ENCODE measurements around the gene HOXA9. TPM values are rescaled to one million over a fixed set of nuclear protein-coding genes. Genes with fewer than 3 reads are reported as not detected.

Gene HOXA9
- total and polyA plus RNA-seq, 9 donors, result 0.12 to 2.5 (median 0.57) TPM; not detected in 1

GRCh38 chr7:27152816-27153442 is 12.4 kb downstream of the HOXA9 start:
- H3K27ac ChIP-seq, result no peak overlapping the region
- peaks cover 6% of the 10 kb centered on the region for H3K4me1 ChIP-seq (ENCODE audit: insufficient read depth)
- intact Hi-C loops (cut with DNase I), result loop anchor here in 1 of 4 donors (10.0 kb wide), 2 partner anchors 948 to 1258 kb away; partner anchors contain the start of genes CBX3 and HNRNPA2B1
- no peak for TF ChIP-seq EP300 (IDR thresholded peaks at IDR 0.05)
- TF ChIP-seq CTCF (IDR thresholded peaks at IDR 0.05), result no peak
- no peak for TF ChIP-seq POLR2A (IDR thresholded peaks at IDR 0.05)
- peak overlapping the region; percentile 74 for H3K4me3 ChIP-seq
- peaks cover 3% of the 10 kb centered on the region for H3K27me3 ChIP-seq
- 34 to 53% (median 38%) methylated on average over 20 to 22 of the region's 22 CpGs for WGBS, 3 donors
- DNase-seq, result peak in 2 of 5 donors; percentile 7 to 25
- H3K9me3 ChIP-seq, result peaks cover 0 to 3% of the 10 kb centered on the region in 2 donors
- no peaks in the 10 kb centered on the region for H3K36me3 ChIP-seq

- TF ChIP-seq CTCF (IDR thresholded peaks at IDR 0.05), result no peak
- TF ChIP-seq EP300 (IDR thresholded peaks at IDR 0.05), result no peak
- TF ChIP-seq POLR2A (IDR thresholded peaks at IDR 0.05), result no peak
- Histone ChIP-seq H3K27me3 (peaks cover 3% of the 10 kb centered on the region), H3K4me1 (ENCODE audit: insufficient read depth) (peaks cover 6% of the 10 kb centered on the region), H3K4me3 (peak within 1 kb of the TSS; percentile 74), H3K9me3 (peaks cover 0 to 3% of the 10 kb centered on the region in 2 donors), H3K27ac (no peak within 1 kb of the TSS), H3K36me3 (no peaks in the 10 kb centered on the region)
- intact Hi-C loops (cut with DNase I), result loop anchor here in 1 of 4 donors (10.0 kb wide), 2 partner anchors 947 to 1257 kb away; partner anchors contain the start of genes CBX3 and HNRNPA2B1
- WGBS, 3 donors, result 4 to 8% (median 4%) methylated on average over 50 to 53 of the region's 53 CpGs
- peak in 4 of 5 donors; percentile 9 to 45 (median 30) for DNase-seq
Measured at GRCh38 chr7:27151931-27152815, 13.2 kb downstream of the HOXA9 start, which contains the start of gene HOXA3. Gene HOXA3 (minus strand): TSS chr7:27152583. CDS start chr7:27110640, 41,943 bp downstream.

GRCh38 chr7:27151341-27151930 is 13.9 kb downstream of the HOXA9 start:
- DNase-seq, result peak in 2 of 5 donors; percentile 7 to 39
- Histone ChIP-seq H3K4me1 (ENCODE audit: insufficient read depth) (peaks cover 5% of the 10 kb centered on the region), H3K27me3 (peaks cover 3% of the 10 kb centered on the region), H3K4me3 (peak overlapping the region; percentile 74), H3K9me3 (peaks cover 0 to 3% of the 10 kb centered on the region in 2 donors), H3K27ac (no peak overlapping the region), H3K36me3 (no peaks in the 10 kb centered on the region)
- intact Hi-C loops (cut with DNase I), result loop anchor here in 1 of 4 donors (10.0 kb wide), 2 partner anchors 947 to 1257 kb away; partner anchors contain the start of genes CBX3 and HNRNPA2B1
- WGBS, 3 donors, result 2 to 4% (median 3%) methylated on average over 26 to 27 of the region's 27 CpGs
- no peak for TF ChIP-seq EP300 (IDR thresholded peaks at IDR 0.05)
- no peak for TF ChIP-seq POLR2A (IDR thresholded peaks at IDR 0.05)
- no peak for TF ChIP-seq CTCF (IDR thresholded peaks at IDR 0.05)

All from ovary (tissue), 9 donors.